IMR-90 (cell line): ENCODE data around the gene KLK13. TPM values are rescaled to one million over a fixed set of nuclear protein-coding genes. Genes with fewer than 3 reads are reported as not detected.

ENCODE experiments used
- ATAC-seq: fragments of 200-7000 bp; cut with Tn5 transposase; 2 replicates; pipeline ENCODE4 v1.9.1; 2020; ENCODE audit warnings: low read depth, mild to moderate bottlenecking, moderate library complexity
- BruUV-seq: library from RNA; stranded (reverse); fragments of 400-500 nt; replicated peaks from 2 replicates; lab custom pipeline; 2021; lab: Mats Ljungman, UMichigan
- CTCF ChIA-PET: fragments of 300-600 bp; formaldehyde crosslinking; extraction: SDS; loops from one replicate; lab custom pipeline; 2021; ENCODE audit warnings: antibody characterized with exemption; lab: Yijun Ruan, JAX
- POLR2A ChIA-PET: fragments of 300-600 bp; sonication (Branson Sonifier 250); formaldehyde crosslinking; loops from one replicate; lab custom pipeline; 2022; ENCODE audit warnings: antibody characterized with exemption; ENCODE audit not compliant: unreplicated experiment; lab: Charles Lee
- DNase-seq: peaks from one replicate; pipeline ENCODE4 v3.0.0; 2013
- H2AFZ ChIP-seq: replicated peaks from 2 replicates; pipeline ENCODE3; 2013; ENCODE audit warnings: low read length, mild to moderate bottlenecking; ENCODE audit not compliant: poor library complexity
- H2AK5ac ChIP-seq: 2 replicates; pipeline ENCODE4 v1.6.1; 2013; ENCODE audit warnings: low read depth, low read length, inconsistent platforms
- H2AK9ac ChIP-seq: replicated peaks from 2 replicates; pipeline ENCODE3; 2013; ENCODE audit warnings: mild to moderate bottlenecking, low read depth, low read length, moderate library complexity; ENCODE audit not compliant: poor library complexity
- H2BK120ac ChIP-seq: 2 replicates; pipeline ENCODE4 v1.6.1; 2013; ENCODE audit warnings: low read depth, low read length, inconsistent platforms
- H2BK15ac ChIP-seq: 3 replicates; pipeline ENCODE4 v1.6.1; 2013; ENCODE audit warnings: low read depth, low read length, inconsistent platforms
- H2BK20ac ChIP-seq: 2 replicates; pipeline ENCODE4 v1.6.1; 2013; ENCODE audit warnings: low read depth, mild to moderate bottlenecking, inconsistent platforms, low read length, moderate library complexity
- H2BK5ac ChIP-seq: 2 replicates; pipeline ENCODE4 v1.6.1; 2013; ENCODE audit warnings: mild to moderate bottlenecking, low read depth, low read length, inconsistent platforms; ENCODE audit not compliant: poor library complexity, severe bottlenecking
- H3K14ac ChIP-seq: replicated peaks from 2 replicates; pipeline ENCODE4 v1.6.1; 2013; ENCODE audit warnings: low read depth, low read length, inconsistent platforms
- H3K18ac ChIP-seq: 2 replicates; pipeline ENCODE4 v1.6.1; 2013; ENCODE audit warnings: low read depth, low read length, control low read depth
- H3K23ac ChIP-seq: 2 replicates; pipeline ENCODE4 v1.6.1; 2013; ENCODE audit warnings: low read depth, low read length, inconsistent platforms
- H3K27ac ChIP-seq: 2 replicates; pipeline ENCODE4 v1.5.1; 2013; ENCODE audit warnings: mild to moderate bottlenecking, control low read depth, low read length; ENCODE audit not compliant: insufficient read depth
- H3K27me3 ChIP-seq: 2 replicates; pipeline ENCODE4 v1.6.1; 2013; ENCODE audit warnings: low read length; ENCODE audit not compliant: control insufficient read depth, insufficient read depth
- H3K36me3 ChIP-seq: 2 replicates; pipeline ENCODE4 v1.6.1; 2013; ENCODE audit warnings: low read length, mixed read lengths; ENCODE audit not compliant: control insufficient read depth, insufficient read depth
- H3K4ac ChIP-seq: 2 replicates; pipeline ENCODE4 v1.6.1; 2013; ENCODE audit warnings: low read depth, low read length, inconsistent platforms
- H3K4me1 ChIP-seq: 2 replicates; pipeline ENCODE4 v1.6.1; 2013; ENCODE audit warnings: low read length, mixed read lengths; ENCODE audit not compliant: control insufficient read depth, insufficient read depth
- H3K4me2 ChIP-seq: 2 replicates; pipeline ENCODE4 v1.6.1; 2013; ENCODE audit warnings: low read depth, mild to moderate bottlenecking, control low read depth, low read length, moderate library complexity
- H3K4me3 ChIP-seq: 2 replicates; pipeline ENCODE4 v1.5.1; 2013; ENCODE audit warnings: low read depth, mild to moderate bottlenecking, control low read depth, low read length, moderate library complexity; ENCODE audit not compliant: insufficient read depth
- H3K56ac ChIP-seq: 2 replicates; pipeline ENCODE4 v1.6.1; 2013; ENCODE audit warnings: low read length, inconsistent platforms; ENCODE audit not compliant: insufficient read depth; ENCODE audit errors: extremely low read depth
- H3K79me1 ChIP-seq, 2 experiments: 2 replicates each; pipeline ENCODE4 v1.6.1; 2013; ENCODE audit warnings: low read length in 2 of 2, inconsistent platforms in 1 of 2, low read depth in 1 of 2
- H3K9ac ChIP-seq: 2 replicates; pipeline ENCODE4 v1.6.1; 2013; ENCODE audit warnings: low read depth, low read length, control low read depth
- H3K9me1 ChIP-seq: 2 replicates; pipeline ENCODE4 v1.6.1; 2013; ENCODE audit warnings: low read length, inconsistent platforms; ENCODE audit not compliant: insufficient read depth
- H3K9me3 ChIP-seq: 2 replicates; pipeline ENCODE4 v1.6.1; 2013; ENCODE audit warnings: low read length; ENCODE audit not compliant: control insufficient read depth, insufficient read depth
- H4K20me1 ChIP-seq: 2 replicates; pipeline ENCODE4 v1.6.1; 2013; ENCODE audit warnings: low read length, inconsistent platforms; ENCODE audit not compliant: insufficient read depth
- H4K5ac ChIP-seq: 2 replicates; pipeline ENCODE4 v1.6.1; 2013; ENCODE audit warnings: mild to moderate bottlenecking, low read depth, low read length, control low read depth
- H4K8ac ChIP-seq, 2 experiments: 2 replicates each; pipeline ENCODE4 v1.6.1; 2013; ENCODE audit warnings: low read depth in 2 of 2, low read length in 2 of 2, control low read depth in 1 of 2, inconsistent platforms in 1 of 2
- H4K91ac ChIP-seq: 2 replicates; pipeline ENCODE4 v1.6.1; 2013; ENCODE audit warnings: low read depth, low read length, inconsistent platforms; ENCODE audit not compliant: insufficient read depth
- BHLHE40 ChIP-seq: fragments of 150-350 bp; IDR thresholded peaks from 2 replicates; pipeline ENCODE4 v1.6.1; 2016; ENCODE audit warnings: mild to moderate bottlenecking, low read depth, low read length
- CEBPB ChIP-seq: IDR thresholded peaks from 2 replicates; pipeline ENCODE4 v1.6.1; 2012; ENCODE audit warnings: low read depth, low read length, improper control_type of control experiment
- FOS ChIP-seq: fragments of 150-350 bp; IDR thresholded peaks from 2 replicates; pipeline ENCODE4 v1.6.1; 2016; ENCODE audit warnings: low read depth, low read length
- MAFK ChIP-seq: IDR thresholded peaks from 2 replicates; pipeline ENCODE4 v1.6.1; 2012; ENCODE audit warnings: low read depth, low read length, improper control_type of control experiment
- MAZ ChIP-seq: IDR thresholded peaks from 2 replicates; pipeline ENCODE4 v1.6.1; 2012; ENCODE audit warnings: low read depth, mild to moderate bottlenecking, low read length, improper control_type of control experiment, moderate library complexity, borderline replicate concordance
- NFE2L2 ChIP-seq: fragments of 150-350 bp; IDR thresholded peaks from 2 replicates; pipeline ENCODE4 v1.6.1; 2016; ENCODE audit warnings: low read depth, mild to moderate bottlenecking, low read length
- POLR2A ChIP-seq: IDR thresholded peaks from 2 replicates; pipeline ENCODE4 v1.6.1; 2012; ENCODE audit warnings: mild to moderate bottlenecking, low read depth, low read length
- RAD21 ChIP-seq: IDR thresholded peaks from 2 replicates; pipeline ENCODE4 v1.6.1; 2012; ENCODE audit warnings: low read length, improper control_type of control experiment
- RCOR1 ChIP-seq: IDR thresholded peaks from 2 replicates; pipeline ENCODE4 v1.6.1; 2012; ENCODE audit warnings: mild to moderate bottlenecking, low read length, improper control_type of control experiment; ENCODE audit not compliant: insufficient replicate concordance
- RFX5 ChIP-seq: IDR thresholded peaks from 2 replicates; pipeline ENCODE4 v1.8.0; 2012; ENCODE audit warnings: low read depth, mild to moderate bottlenecking, low read length, moderate library complexity
- SMC3 ChIP-seq: fragments of 150-350 bp; IDR thresholded peaks from 2 replicates; pipeline ENCODE4 v1.6.1; 2016; ENCODE audit warnings: low read depth, mild to moderate bottlenecking, antibody characterized with exemption, low read length, moderate library complexity
- WGBS, 2 experiments: methylation state at CpG; one replicate each; pipeline versions ENCODE4 v1.1.5 to v1.1.7; 2013; ENCODE audit warnings: missing lambda C conversion rate in 2 of 2; ENCODE audit not compliant: insufficient read length in 1 of 2; ENCODE audit errors: extremely low coverage in 2 of 2; 5-methylcytosine and 5-hydroxymethylcytosine counted together
- dilution Hi-C: fragments of 300-500 bp; cut with HindIII; formaldehyde crosslinking; loops from one replicate; pipeline ENCODE4 v1.14.3; 2018; ENCODE audit warnings: low sequenced_read_pairs; ENCODE audit not compliant: unreplicated experiment
- in situ Hi-C: fragments of 300-500 bp; cut with MboI; formaldehyde crosslinking; loops from 3 replicates; pipeline ENCODE4 v1.14.3; 2019; ENCODE audit warnings: low sequenced_read_pairs, inconsistent platforms, mixed read lengths
- intact Hi-C: fragments of 100-400 bp; cut with micrococcal nuclease; formaldehyde crosslinking; loops from 2 replicates; pipeline ENCODE4 v1.10.0; 2022
- polyA plus RNA-seq, 3 experiments: library from polyadenylated mRNA; depleted of rRNA; stranded (reverse); fragments of >200 nt; gene quantifications; 2 replicates each; pipeline ENCODE4 v1.2.3, GENCODE V29; 2012; ENCODE audit warnings: low replicate concordance in 1 of 3
- total RNA-seq: library from RNA; depleted of rRNA; stranded (reverse); fragments of >200 nt; gene quantifications from 2 replicates; pipeline ENCODE4 v1.2.3, GENCODE V29; 2012
- TF ChIP-seq, protein P1 (sequence below): fragments of 150-350 bp; IDR thresholded peaks from 2 replicates; pipeline ENCODE4 v1.6.1; 2016; ENCODE audit warnings: low read depth, mild to moderate bottlenecking, low read length, moderate library complexity, borderline replicate concordance
- TF ChIP-seq, protein P2 (sequence below): fragments of 150-350 bp; IDR thresholded peaks from 2 replicates; pipeline ENCODE4 v1.6.1; 2017; ENCODE audit warnings: mild to moderate bottlenecking, antibody characterized with exemption, low read length, low read depth

Gene KLK13
- total and polyA plus RNA-seq, 2 of the 4 experiments (the other 2 are of a cell fraction), result not detected

DNA sequence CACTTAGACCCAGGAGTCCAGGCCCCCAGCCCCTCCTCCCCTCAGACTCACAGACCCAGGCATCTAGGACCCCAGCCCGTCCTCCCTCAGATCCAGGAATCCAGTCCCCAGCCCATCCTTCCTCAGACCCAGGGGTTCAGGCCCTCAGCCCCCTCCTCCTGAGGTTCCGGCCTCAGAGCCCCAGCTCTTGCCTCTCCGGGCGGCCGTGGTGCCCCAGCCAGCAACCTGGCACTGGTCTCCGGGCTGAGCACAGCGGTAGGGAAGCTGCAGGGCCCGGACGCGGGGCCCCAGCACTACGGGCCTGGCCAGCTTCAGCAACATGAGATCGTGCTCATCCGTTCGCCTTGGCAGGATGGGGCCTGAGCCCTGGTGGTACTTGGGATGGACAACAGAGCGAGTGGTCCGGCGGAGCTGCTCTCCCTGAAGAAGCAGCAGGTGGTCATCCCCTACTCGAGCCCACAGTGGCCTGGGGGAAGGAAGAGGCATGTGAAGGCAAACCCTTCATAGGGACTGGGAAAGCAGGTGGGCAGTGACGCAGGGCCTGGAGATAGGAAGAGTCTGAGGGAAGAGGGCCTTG lies 49.1 kb downstream of the KLK13 start:
- no peaks in the 10 kb centered on the region for H3K4me1 ChIP-seq
- TF ChIP-seq, protein P1, sequence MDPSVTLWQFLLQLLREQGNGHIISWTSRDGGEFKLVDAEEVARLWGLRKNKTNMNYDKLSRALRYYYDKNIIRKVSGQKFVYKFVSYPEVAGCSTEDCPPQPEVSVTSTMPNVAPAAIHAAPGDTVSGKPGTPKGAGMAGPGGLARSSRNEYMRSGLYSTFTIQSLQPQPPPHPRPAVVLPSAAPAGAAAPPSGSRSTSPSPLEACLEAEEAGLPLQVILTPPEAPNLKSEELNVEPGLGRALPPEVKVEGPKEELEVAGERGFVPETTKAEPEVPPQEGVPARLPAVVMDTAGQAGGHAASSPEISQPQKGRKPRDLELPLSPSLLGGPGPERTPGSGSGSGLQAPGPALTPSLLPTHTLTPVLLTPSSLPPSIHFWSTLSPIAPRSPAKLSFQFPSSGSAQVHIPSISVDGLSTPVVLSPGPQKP, result no peak
- TF ChIP-seq RFX5 (no peak), SMC3 (no peak), MAZ (no peak), FOS (no peak), CEBPB (no peak), BHLHE40 (no peak), RCOR1 (no peak), NFE2L2 (no peak), MAFK (no peak), RAD21 (no peak), POLR2A (no peak)
- TF ChIP-seq, protein P2, sequence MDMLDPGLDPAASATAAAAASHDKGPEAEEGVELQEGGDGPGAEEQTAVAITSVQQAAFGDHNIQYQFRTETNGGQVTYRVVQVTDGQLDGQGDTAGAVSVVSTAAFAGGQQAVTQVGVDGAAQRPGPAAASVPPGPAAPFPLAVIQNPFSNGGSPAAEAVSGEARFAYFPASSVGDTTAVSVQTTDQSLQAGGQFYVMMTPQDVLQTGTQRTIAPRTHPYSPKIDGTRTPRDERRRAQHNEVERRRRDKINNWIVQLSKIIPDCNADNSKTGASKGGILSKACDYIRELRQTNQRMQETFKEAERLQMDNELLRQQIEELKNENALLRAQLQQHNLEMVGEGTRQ, result no peak
- 84% methylated on average over 7 of the region's 19 CpGs; no CpG with 5 or more reads in 1 of the 2 experiments for WGBS, 2 experiments
- no peak overlapping the region for H2AK5ac ChIP-seq
- no peaks in the 10 kb centered on the region for H3K79me1 ChIP-seq
- no peak overlapping the region for H3K4me3 ChIP-seq
- no peak overlapping the region for H3K4me2 ChIP-seq
- no peaks in the 10 kb centered on the region for H3K9me1 ChIP-seq
- H3K9ac ChIP-seq, result no peak overlapping the region
- no peak overlapping the region for H3K23ac ChIP-seq
- no peaks in the 10 kb centered on the region for H4K20me1 ChIP-seq
- DNase-seq (no peak), ATAC-seq (no peak)
- H3K4ac ChIP-seq, result no peak overlapping the region
- no peak overlapping the region for H2BK20ac ChIP-seq
- CTCF ChIA-PET, result no interaction called here
- H3K27me3 ChIP-seq, result peaks cover 19% of the 10 kb centered on the region
- no peak overlapping the region for H2BK15ac ChIP-seq
- intact Hi-C loops, result loop anchor here (10.0 kb wide), 1 partner anchor 661 kb away; no protein-coding TSS in a partner anchor
- no peak overlapping the region for H4K5ac ChIP-seq
- H4K8ac ChIP-seq, result no peak overlapping the region
- no peak overlapping the region for H3K56ac ChIP-seq
- no peak overlapping the region for H2BK5ac ChIP-seq
- in situ Hi-C loops, result no loop called here
- H3K14ac ChIP-seq, result no peak overlapping the region
- H2AK9ac ChIP-seq, result no peak overlapping the region
- no peak overlapping the region for H4K91ac ChIP-seq
- BruUV-seq, result no TSS peak
- H3K36me3 ChIP-seq, result no peaks in the 10 kb centered on the region
- H3K9me3 ChIP-seq, result no peaks in the 10 kb centered on the region; the same call in 1 of the 2 replicates
- dilution Hi-C loops, result no loop called here
- H3K18ac ChIP-seq, result no peak overlapping the region
- no peak overlapping the region for H2BK120ac ChIP-seq
- POLR2A ChIA-PET, result no interaction called here
- H2AFZ ChIP-seq, result no peak overlapping the region
- H3K27ac ChIP-seq, result no peak overlapping the region
